HG03378 (cell line): ENCODE data around the gene HOXA7.

Experiments
- ATAC-seq: cut with Tn5 transposase; IDR thresholded peaks from one replicate; pipeline ENCODE4 v1.9.1; 2021; ENCODE audit warnings: mild to moderate bottlenecking, moderate library complexity; ENCODE audit not compliant: unreplicated experiment

The HOXA7 gene

GRCh38 chr7:27160546-27161213, 4.2 kb upstream of the HOXA7 start:
- ATAC-seq: no peak

GRCh38 chr7:27160145-27160545, 3.7 kb upstream of the HOXA7 start:
- ATAC-seq: no peak

- ATAC-seq: no peak
These were observed 3.0 kb upstream of the HOXA7 start for GRCh38 chr7:27159266-27160144.

- ATAC-seq: no peak
These were observed 2.2 kb upstream of the HOXA7 start for GRCh38 chr7:27158436-27159265.

- ATAC-seq: no peak
These were observed 1.4 kb upstream of the HOXA7 start for GRCh38 chr7:27157702-27158431.

GRCh38 chr7:27156916-27157701, 634 bp upstream of the HOXA7 start:
- no peak for ATAC-seq

- ATAC-seq: no peak
These were observed 513 bp downstream of the HOXA7 start for GRCh38 chr7:27155816-27156507.

GRCh38 chr7:27154901-27155815, 1.3 kb downstream of the HOXA7 start:
- no peak for ATAC-seq

- ATAC-seq: no peak
These were observed 2.1 kb downstream of the HOXA7 start for GRCh38 chr7:27154369-27154768.

GRCh38 chr7:27153526-27153925, 2.9 kb downstream of the HOXA7 start:
- no peak for ATAC-seq

GRCh38 chr7:27152816-27153442, 3.5 kb downstream of the HOXA7 start:
- no peak for ATAC-seq

- no peak for ATAC-seq
These were observed 4.3 kb downstream of the HOXA7 start, which contains the start of gene HOXA3 for GRCh38 chr7:27151931-27152815. HOXA3 (minus strand) TSS chr7:27152583; CDS start chr7:27110640, 41,943 bp downstream.

- ATAC-seq: no peak
These were observed 5.0 kb downstream of the HOXA7 start for GRCh38 chr7:27151341-27151930.

GRCh38 chr7:27150568-27151340, 5.7 kb downstream of the HOXA7 start:
- peak; percentile 59 for ATAC-seq

GRCh38 chr7:27149842-27150567, 6.5 kb downstream of the HOXA7 start:
- no peak for ATAC-seq
